HG03575 (cell line): ENCODE data around the gene SNX11.

Experiments used
- ATAC-seq: cut with Tn5 transposase; IDR thresholded peaks from one replicate; pipeline ENCODE4 v1.9.1; 2021; ENCODE audit not compliant: unreplicated experiment, insufficient number of reproducible peaks, low FRiP score; ENCODE audit errors: extremely low read depth

SNX11 gene

GRCh38 chr17:48093341-48094045 lies 14.1 kb upstream of the SNX11 start:
- no peak for ATAC-seq

GRCh38 chr17:48095611-48096010 lies 12.0 kb upstream of the SNX11 start:
- no peak for ATAC-seq

DNA sequence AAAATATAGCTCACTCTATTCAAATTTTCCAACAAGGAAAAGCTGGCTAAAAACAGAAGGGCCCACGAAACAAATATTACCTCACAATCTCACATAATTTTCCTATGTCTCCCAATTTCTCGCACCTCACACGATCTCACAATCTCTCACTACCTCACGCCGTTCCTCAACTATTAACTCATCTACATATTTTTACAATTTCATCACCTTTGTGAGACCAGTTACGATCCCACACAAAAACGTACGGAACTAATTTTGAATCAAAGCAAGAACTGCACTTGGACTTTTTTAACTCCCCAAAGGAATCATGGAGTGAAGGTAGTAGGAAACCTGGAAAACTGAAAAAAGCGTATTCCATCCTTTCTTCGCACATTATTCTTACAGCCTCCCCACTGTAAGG lies 7.4 kb upstream of the SNX11 start:
- ATAC-seq: no peak

DNA sequence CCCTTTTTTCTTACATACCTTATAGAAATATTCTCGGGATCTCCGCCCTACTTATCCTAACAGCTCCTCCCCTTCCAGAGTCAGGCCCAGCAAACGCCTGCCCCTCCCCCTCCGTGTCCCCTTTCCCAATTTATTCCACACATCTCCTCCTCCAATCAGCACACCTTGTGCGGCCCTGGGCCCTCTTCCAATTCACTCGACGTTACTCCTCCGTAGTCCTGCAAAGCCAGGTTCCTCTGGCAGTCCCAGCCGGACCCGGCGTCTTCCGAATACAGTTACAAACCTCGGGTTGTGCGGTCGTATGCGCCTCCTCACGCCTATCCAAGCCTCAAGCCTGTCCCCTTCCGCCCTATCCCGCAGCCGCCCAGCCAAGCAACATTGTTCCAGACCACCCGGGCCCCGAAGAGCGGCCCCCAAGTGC lies 7.0 kb upstream of the SNX11 start:
- no peak for ATAC-seq

- no peak for ATAC-seq
Measured at GRCh38 chr17:48101012-48101720, 6.4 kb upstream of the SNX11 start, which contains the start of gene CBX1. CBX1 (minus strand) TSS chr17:48101478; CDS start chr17:48077004, 24,474 bp downstream.

DNA sequence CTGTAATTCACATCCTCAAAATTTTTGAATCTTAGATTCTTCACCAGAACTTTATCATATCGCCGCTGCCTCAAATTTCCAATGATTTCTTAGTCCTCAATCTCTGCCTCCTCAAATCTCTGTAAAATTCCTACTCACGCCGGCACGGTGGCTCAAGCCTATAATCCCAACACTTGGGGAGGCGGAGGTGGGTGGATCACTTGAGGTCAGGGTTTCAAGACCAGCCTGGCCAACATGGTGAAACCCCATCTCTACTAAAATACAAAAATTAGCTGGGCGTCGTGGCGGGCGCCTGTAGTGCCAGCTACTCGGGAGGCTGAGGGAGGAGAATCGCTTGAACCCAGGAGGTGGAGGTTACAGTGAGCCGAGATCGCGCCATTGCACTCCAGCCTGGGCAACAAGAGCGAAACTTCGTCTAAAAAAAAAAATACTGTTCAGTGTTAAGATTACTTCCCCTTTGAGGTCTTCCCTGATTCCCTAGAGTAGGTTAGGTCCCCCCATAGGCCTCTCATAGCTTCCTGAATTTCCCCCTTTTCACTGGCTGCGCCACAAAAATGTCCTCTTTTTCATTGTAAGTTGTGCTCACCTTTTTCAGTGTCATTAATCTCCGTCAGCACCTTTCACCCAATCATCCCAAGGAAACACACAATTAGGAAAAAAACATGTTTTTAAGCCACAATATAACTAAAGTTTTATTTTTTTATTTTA lies 5.4 kb upstream of the SNX11 start:
- ATAC-seq: no peak

DNA sequence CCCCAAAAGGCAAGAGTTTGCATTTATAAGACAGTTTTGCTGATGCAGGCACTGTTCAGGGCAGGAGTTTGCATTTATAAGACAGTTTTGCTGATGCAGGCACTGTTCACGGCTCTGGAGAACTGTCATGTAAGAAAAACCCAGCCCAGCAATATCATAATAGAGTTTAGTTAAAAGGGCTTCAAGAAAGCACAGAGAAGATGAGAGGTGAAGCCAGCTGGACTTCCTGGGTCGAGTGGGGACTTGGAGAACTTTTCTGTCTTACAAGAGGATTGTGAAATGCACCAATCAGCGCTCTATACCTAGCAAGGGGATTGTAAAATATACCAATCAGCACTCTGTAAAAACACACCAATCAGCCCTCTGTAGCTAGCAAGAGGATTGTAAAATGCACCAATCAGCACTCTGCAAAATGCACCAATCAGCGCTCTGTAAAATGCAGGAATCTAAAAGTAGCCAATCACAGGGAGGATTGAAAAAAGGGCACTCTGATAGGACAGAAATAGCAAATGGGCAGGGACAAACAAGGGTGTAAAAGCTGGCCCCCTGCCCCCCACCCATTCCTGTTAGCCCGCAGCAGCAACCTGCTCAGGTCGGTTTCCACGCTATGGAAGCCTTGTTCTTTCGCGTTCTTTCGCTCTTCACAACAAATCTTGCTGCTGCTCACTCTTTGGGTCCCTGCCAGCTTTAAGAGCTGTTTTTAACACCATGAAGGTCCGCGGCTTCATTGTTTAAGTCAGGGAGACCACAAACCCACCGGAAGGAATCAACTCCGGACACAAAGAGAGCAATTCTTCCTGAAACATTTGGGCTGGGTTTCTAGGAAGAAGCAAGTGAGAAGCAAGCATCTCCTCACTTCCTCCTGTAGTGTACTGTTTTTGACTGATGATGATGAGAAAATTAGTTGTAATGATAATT lies 4.5 kb upstream of the SNX11 start:
- no peak for ATAC-seq

DNA sequence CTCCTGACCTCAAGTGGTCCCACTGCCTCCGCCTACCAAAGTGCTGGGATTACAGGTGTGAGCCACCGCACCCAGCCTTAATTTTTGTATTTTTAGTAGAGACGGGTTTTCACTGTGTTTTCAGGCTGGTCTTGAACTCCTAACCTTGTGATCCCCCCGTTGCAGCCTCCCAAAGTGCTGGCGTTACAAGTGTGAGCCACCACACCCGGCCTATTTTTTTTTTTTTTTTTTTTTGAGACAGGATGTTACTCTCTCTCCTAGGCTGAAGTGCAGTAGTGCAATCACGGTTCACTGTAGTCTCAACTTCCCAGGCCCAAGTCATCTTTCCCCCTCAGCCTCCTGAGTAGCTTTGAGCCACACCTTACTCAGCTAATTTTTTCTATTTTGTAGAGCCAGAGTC lies 3.1 kb upstream of the SNX11 start:
- ATAC-seq: no peak

DNA sequence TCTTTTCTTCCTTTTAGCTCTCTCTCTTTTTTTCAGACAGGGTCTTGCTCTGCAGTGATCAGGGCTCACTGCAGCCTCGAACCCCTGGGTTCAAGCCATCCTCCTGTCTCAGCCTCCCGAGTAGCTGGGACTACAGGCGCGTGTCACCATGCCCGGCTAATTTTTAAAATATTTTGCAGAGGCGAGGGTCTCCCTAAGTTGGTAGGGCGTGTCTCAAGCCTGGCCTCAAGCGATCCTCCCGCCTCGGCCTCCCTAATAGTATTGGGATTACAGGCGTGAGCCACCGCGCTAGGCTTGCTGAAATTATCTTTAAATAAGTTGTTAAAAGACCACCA lies 797 bp upstream of the SNX11 start:
- no peak for ATAC-seq

GRCh38 chr17:48110761-48111160 lies 3.2 kb downstream of the SNX11 start:
- no peak for ATAC-seq

DNA sequence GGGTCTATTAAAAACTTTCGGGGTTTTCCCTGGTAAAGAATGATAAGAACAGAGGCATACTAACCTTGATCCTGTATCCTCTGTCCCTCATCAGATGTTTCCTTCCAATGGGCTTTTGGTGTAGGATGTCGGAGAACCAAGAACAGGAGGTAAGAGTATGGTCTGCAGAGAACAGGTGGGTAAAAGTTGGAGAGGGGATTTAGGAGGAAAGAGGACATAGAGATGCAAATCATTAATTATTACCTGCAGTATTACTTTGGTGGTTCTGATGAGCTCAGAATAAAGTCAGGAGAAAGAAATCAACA lies 4.3 kb downstream of the SNX11 start:
- no peak for ATAC-seq

GRCh38 chr17:48113201-48113676 lies 5.7 kb downstream of the SNX11 start:
- ATAC-seq: no peak

DNA sequence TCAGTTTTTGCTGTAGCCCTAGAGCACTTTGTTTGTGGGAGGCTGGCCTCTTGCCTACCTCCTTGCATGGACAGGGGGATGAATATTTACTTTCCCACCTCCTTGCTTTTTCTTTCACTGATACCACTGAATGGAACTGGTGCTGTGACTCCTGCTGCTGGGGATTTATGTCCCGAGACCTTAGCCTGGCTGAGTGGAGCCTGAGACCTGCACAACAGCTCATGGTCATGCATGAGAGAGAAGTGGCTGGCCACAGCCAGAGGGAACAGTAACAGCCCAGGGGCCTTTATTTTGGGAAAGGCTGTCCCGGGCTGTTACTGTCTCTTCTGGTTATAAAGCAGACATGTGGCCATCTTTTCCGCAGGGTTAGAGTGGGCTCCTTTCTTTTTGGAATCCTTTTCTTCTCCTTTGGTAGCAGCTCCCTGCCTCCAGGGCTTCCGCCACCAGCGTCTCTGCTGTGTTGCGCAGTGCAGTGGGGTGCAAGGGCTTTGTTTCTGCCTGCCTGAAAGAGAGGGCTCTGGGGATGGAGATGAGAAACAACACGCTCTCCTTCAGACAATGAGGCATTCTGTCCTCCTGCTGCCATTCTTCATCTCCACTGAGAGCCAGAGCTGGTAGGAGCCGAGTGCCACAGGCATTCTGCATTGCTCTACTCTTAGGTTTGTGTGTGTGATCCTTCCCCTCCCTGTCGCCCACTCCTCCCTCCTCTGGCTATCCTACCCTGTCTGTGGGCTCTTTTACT lies 14.5 kb downstream of the SNX11 start:
- ATAC-seq: no peak

DNA sequence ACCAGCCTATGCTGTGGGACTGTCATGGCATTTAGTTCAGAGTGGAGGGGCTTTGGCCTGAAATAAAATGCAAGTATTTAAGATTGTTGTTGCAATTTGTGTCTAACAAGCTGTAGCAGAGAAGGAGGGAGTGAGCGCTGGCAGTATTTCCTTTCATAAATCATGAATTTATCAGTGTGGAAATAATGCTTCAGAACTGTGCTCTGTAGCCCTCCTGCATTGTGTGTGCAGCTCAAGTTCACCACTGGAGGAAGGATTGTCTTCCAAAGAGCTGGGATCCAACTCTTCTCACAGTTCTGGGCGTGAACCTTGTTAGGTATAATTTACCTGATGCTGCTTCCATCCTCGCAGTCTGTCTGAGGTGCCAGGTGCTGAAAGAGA lies 15.1 kb downstream of the SNX11 start:
- ATAC-seq: no peak

- no peak for ATAC-seq
Measured at GRCh38 chr17:48123111-48123510, 15.5 kb downstream of the SNX11 start.

GRCh38 chr17:48123776-48124388 lies 16.3 kb downstream of the SNX11 start:
- ATAC-seq: no peak

DNA sequence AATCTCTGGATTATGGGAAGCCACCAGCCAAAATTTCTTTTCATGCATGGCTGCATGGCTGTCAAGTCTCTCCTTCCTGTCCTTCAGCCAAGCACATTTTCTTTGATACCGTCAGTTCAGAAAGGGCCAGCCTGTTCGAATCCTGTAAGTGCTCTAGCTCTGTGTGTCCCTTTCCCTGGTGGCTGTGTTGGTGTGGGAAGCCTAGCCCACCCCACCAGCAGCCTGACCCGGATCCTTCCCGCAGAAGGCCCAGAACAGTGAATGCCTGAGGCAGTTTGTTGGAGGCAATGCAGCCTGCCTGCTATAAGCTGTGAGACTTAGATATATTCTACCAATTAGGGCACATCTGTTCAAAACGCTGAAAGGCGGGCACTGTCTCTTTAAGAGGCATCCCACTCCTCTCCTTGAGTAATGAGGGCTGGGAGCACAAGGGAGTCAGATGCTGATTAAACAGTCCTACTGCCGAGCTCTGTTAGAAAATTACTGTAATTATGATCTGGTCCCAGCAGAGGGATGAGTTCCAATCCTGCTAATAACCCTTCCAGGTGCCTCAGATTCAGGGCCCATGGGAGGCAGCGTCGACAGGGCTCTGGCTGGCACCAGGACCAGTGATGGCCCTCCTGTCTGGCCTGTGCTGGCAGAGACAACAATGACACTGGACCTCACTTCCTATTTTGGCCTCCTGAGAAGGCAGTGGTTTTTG lies 18.4 kb downstream of the SNX11 start:
- no peak for ATAC-seq

DNA sequence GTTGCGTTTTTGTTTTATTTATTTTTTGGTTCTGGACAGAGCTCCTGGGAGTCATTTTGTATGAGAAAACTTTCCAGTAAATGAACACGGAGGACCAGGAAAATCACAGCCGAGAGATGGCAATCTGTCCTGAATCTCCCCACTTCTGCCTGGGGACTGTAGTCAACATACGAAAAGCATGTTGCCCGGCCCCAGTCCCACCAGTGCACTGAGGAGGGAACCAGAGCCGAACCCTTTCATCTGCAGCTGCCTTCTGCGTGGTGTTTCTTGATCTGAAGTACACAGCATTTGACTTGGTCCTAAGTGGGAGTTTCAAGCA lies 18.9 kb downstream of the SNX11 start:
- ATAC-seq: no peak
